Mammary epithelial cell (primary cell): Measurements from ENCODE around the gene BBC3.

Experiments used
- EZH2 ChIP-seq: IDR thresholded peaks from 2 replicates; pipeline ENCODE4 v1.6.1; 2012; ENCODE audit warnings: low read length, inconsistent platforms, borderline replicate concordance
- TF ChIP-seq, protein P1 (sequence below), 2 donors: IDR thresholded peaks in 1 of 2; conservative IDR thresholded peaks in 1 of 2; 2 replicates each; pipeline ENCODE4 v1.5.1; 2011 to 2012; ENCODE audit warnings: inconsistent platforms in 2 of 2, low read length in 2 of 2, mild to moderate bottlenecking in 2 of 2, control low read depth in 1 of 2, low read depth in 1 of 2; ENCODE audit not compliant: insufficient read depth in 1 of 2; ENCODE audit errors: extremely low read depth in 1 of 2

DNA sequence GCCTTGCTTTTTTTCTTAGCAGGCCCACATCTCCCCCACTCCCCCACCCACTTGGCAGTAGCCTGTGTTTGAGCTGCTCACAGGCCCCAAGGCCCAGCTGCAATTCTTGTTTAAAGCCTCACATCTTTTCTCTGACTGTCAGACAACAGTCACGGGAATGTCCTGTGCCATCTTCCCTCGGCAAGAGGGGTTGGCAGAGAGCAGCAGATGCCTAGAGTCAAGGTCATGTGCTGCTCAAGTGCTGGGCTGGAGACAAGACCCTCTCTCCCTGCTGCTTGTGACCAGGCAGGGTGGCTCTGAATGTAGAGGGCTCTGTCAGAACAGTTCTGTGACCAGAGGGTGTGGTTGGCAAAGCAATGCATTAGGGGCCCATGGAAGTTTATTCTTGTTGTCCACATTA lies 47.4 kb downstream of the BBC3 start:
- TF ChIP-seq, protein P1, sequence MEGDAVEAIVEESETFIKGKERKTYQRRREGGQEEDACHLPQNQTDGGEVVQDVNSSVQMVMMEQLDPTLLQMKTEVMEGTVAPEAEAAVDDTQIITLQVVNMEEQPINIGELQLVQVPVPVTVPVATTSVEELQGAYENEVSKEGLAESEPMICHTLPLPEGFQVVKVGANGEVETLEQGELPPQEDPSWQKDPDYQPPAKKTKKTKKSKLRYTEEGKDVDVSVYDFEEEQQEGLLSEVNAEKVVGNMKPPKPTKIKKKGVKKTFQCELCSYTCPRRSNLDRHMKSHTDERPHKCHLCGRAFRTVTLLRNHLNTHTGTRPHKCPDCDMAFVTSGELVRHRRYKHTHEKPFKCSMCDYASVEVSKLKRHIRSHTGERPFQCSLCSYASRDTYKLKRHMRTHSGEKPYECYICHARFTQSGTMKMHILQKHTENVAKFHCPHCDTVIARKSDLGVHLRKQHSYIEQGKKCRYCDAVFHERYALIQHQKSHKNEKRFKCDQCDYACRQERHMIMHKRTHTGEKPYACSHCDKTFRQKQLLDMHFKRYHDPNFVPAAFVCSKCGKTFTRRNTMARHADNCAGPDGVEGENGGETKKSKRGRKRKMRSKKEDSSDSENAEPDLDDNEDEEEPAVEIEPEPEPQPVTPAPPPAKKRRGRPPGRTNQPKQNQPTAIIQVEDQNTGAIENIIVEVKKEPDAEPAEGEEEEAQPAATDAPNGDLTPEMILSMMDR (conservative IDR thresholded peaks at IDR 0.05 in 1 of 2, IDR thresholded peaks at IDR 0.05 in 1 of 2; ENCODE audit: extremely low read depth in 1 of 2, insufficient read depth in 1 of 2, low read depth in 1 of 2, low read length in 2 of 2) = no peak
- no peak for TF ChIP-seq EZH2
